Transverse colon (tissue), 3 donors: Measurements from ENCODE around the gene NFKB2.

ENCODE experiments used
- POLR2A ChIP-seq: fragments of 450-650 bp; IDR thresholded peaks from one replicate; pipeline ENCODE4 v1.6.1; 2016; ENCODE audit warnings: antibody characterized with exemption, mild to moderate bottlenecking, moderate library complexity
- TF ChIP-seq, protein P1 (sequence below), 5 experiments: fragments of 200-600 bp in 3 of 5; fragments of 450-650 bp in 2 of 5; sonication (generic) in 3 of 5; IDR thresholded peaks; 1 replicate in 2 of 5; 2 replicates in 3 of 5; pipeline ENCODE4 v1.5.1; 2016 to 2017; ENCODE audit warnings: antibody characterized with exemption in 5 of 5, inconsistent platforms in 3 of 5, mild to moderate bottlenecking in 2 of 5, moderate library complexity in 1 of 5

- TF ChIP-seq, protein P1, sequence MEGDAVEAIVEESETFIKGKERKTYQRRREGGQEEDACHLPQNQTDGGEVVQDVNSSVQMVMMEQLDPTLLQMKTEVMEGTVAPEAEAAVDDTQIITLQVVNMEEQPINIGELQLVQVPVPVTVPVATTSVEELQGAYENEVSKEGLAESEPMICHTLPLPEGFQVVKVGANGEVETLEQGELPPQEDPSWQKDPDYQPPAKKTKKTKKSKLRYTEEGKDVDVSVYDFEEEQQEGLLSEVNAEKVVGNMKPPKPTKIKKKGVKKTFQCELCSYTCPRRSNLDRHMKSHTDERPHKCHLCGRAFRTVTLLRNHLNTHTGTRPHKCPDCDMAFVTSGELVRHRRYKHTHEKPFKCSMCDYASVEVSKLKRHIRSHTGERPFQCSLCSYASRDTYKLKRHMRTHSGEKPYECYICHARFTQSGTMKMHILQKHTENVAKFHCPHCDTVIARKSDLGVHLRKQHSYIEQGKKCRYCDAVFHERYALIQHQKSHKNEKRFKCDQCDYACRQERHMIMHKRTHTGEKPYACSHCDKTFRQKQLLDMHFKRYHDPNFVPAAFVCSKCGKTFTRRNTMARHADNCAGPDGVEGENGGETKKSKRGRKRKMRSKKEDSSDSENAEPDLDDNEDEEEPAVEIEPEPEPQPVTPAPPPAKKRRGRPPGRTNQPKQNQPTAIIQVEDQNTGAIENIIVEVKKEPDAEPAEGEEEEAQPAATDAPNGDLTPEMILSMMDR (IDR thresholded peaks at IDR 0.05), result no peak
- TF ChIP-seq POLR2A, result no peak
Observed at GRCh38 chr10:102444851-102445250, 49.3 kb downstream of the NFKB2 start.
